ENCODE measurements around the gene CKAP5.
"Not testable (repeated sequence)": the region's sequence is repeated elsewhere in the genome, so short reads cannot be mapped to it uniquely, and the experiment has no call there.

The CKAP5 gene

GRCh38 chr11:46808799-46809431 is 37.2 kb downstream of the CKAP5 start:
- peaks cover 89% of the 10 kb centered on the region for H3K36me3 ChIP-seq (ENCODE audit: insufficient read depth, low read length)
- H2AFZ ChIP-seq (ENCODE audit: low read length): no peak overlapping the region
- no peaks in the 10 kb centered on the region for H3K4me1 ChIP-seq (ENCODE audit: insufficient read depth, low read length, poor library complexity, severe bottlenecking)
- no peaks in the 10 kb centered on the region for H3K27me3 ChIP-seq (ENCODE audit: insufficient read depth, low read length, poor library complexity, severe bottlenecking)
- no peaks in the 10 kb centered on the region for H4K20me1 ChIP-seq (ENCODE audit: insufficient read depth, low read length, poor library complexity, severe bottlenecking)
- no peaks in the 10 kb centered on the region for H3K9me2 ChIP-seq (replicated peaks; ENCODE audit: low read depth, low read length)
- no peak overlapping the region for H3K9ac ChIP-seq (ENCODE audit: low read depth, low read length, poor library complexity, severe bottlenecking)
- H3F3A ChIP-seq (ENCODE audit: low read depth): no peaks in the 10 kb centered on the region
- no peak overlapping the region for H3K4me2 ChIP-seq (ENCODE audit: low read depth, low read length, poor library complexity, severe bottlenecking)
- TF ChIP-seq, protein P1, sequence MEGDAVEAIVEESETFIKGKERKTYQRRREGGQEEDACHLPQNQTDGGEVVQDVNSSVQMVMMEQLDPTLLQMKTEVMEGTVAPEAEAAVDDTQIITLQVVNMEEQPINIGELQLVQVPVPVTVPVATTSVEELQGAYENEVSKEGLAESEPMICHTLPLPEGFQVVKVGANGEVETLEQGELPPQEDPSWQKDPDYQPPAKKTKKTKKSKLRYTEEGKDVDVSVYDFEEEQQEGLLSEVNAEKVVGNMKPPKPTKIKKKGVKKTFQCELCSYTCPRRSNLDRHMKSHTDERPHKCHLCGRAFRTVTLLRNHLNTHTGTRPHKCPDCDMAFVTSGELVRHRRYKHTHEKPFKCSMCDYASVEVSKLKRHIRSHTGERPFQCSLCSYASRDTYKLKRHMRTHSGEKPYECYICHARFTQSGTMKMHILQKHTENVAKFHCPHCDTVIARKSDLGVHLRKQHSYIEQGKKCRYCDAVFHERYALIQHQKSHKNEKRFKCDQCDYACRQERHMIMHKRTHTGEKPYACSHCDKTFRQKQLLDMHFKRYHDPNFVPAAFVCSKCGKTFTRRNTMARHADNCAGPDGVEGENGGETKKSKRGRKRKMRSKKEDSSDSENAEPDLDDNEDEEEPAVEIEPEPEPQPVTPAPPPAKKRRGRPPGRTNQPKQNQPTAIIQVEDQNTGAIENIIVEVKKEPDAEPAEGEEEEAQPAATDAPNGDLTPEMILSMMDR (conservative IDR thresholded peaks at IDR 0.05; ENCODE audit: low read length): peak; percentile 70
- TF ChIP-seq EZH2phosphoT487 (IDR thresholded peaks at IDR 0.05; ENCODE audit: borderline replicate concordance): no peak
- no peak overlapping the region for H3K4me3 ChIP-seq (ENCODE audit: low read length, poor library complexity, severe bottlenecking)
- peaks cover 6% of the 10 kb centered on the region; the same call in 1 of the 2 replicates for H3K79me2 ChIP-seq (ENCODE audit: insufficient read depth, low read length)
- no peaks in the 10 kb centered on the region for H3K9me3 ChIP-seq (ENCODE audit: insufficient read depth, low read depth, low read length)

DNA sequence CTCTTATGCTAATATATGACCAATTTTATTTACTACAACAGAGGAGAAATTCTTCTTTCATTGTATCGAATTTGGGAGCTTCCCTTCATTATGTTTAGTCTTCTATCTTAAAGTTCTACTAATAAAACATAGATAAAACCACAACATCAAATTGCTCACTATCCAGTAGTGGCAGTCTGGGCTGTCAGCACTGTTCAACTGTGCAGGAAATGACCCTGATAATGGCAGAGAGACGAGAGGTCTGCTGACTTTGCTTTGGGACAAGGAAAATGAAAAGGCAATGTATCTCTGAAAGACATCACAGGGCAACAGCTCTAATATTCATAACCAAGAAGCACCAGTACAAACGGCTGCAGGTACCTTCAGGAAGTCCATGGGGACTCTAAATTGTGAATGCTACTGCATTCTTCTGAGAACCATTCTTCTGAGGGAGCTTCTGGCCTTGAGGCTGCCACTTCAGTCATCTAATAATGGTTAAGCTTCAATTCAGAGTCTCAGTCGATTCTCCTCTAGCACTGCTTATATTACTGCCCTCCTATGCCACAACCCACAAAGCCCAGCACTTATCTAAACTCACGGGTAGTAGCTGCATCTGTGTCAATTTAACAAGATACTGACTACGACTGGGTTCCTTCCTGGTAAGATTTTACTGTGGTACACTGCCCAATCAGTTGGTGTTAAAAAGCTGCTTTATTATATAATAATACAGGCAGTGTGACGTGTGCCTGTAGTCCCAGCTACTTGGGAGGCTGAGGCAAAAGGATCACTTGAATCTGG is 44.2 kb downstream of the CKAP5 start:
- Histone ChIP-seq H2AFZ (ENCODE audit: low read length) (no peak overlapping the region), H3K9ac (ENCODE audit: low read depth, low read length, poor library complexity, severe bottlenecking) (no peak overlapping the region), H3K4me1 (ENCODE audit: insufficient read depth, low read length, poor library complexity, severe bottlenecking) (no peaks in the 10 kb centered on the region), H3K9me2 (replicated peaks; ENCODE audit: low read depth, low read length) (no peaks in the 10 kb centered on the region), H3F3A (ENCODE audit: low read depth) (no peaks in the 10 kb centered on the region), H4K20me1 (ENCODE audit: insufficient read depth, low read length, poor library complexity, severe bottlenecking) (no peaks in the 10 kb centered on the region), H3K4me3 (ENCODE audit: low read length, poor library complexity, severe bottlenecking) (no peak overlapping the region), H3K27me3 (ENCODE audit: insufficient read depth, low read length, poor library complexity, severe bottlenecking) (no peaks in the 10 kb centered on the region), H3K36me3 (ENCODE audit: insufficient read depth, low read length) (peaks cover 94% of the 10 kb centered on the region; the same call in 1 of the 2 replicates), H3K9me3 (ENCODE audit: insufficient read depth, low read depth, low read length) (no peaks in the 10 kb centered on the region), H3K79me2 (ENCODE audit: insufficient read depth, low read length) (no peaks in the 10 kb centered on the region), H3K4me2 (ENCODE audit: low read depth, low read length, poor library complexity, severe bottlenecking) (no peak overlapping the region)
- TF ChIP-seq, protein P1 (conservative IDR thresholded peaks at IDR 0.05; ENCODE audit: low read length): no peak
- no peak for TF ChIP-seq EZH2phosphoT487 (IDR thresholded peaks at IDR 0.05; ENCODE audit: borderline replicate concordance)

DNA sequence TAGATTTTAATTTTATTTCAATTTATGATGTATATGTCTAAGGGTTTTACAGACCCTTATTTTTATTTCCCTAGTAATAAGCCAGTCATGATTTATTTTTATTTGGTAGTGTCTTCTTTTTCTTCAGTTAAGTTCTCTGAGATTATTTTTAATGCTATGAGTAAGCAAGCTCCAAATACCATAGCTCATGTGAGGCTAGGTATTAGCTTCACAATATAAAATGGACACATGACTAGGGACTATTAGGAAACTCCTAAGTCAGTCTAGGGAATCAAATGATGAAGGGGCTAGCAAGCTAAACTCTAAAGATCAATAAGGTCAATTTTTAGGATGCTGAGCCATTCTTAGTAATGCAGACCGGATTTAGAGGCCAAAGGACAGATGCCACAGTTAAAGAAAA is 45.9 kb downstream of the CKAP5 start:
- no peaks in the 10 kb centered on the region for H3K4me1 ChIP-seq (ENCODE audit: insufficient read depth, low read length, poor library complexity, severe bottlenecking)
- no peak overlapping the region for H3K9ac ChIP-seq (ENCODE audit: low read depth, low read length, poor library complexity, severe bottlenecking)
- no peak overlapping the region for H2AFZ ChIP-seq (ENCODE audit: low read length)
- no peak for TF ChIP-seq EZH2phosphoT487 (IDR thresholded peaks at IDR 0.05; ENCODE audit: borderline replicate concordance)
- TF ChIP-seq, protein P1 (conservative IDR thresholded peaks at IDR 0.05; ENCODE audit: low read length): no peak
- no peaks in the 10 kb centered on the region for H3F3A ChIP-seq (ENCODE audit: low read depth)
- no peak overlapping the region for H3K4me3 ChIP-seq (ENCODE audit: low read length, poor library complexity, severe bottlenecking)
- no peaks in the 10 kb centered on the region for H3K27me3 ChIP-seq (ENCODE audit: insufficient read depth, low read length, poor library complexity, severe bottlenecking)
- H3K4me2 ChIP-seq (ENCODE audit: low read depth, low read length, poor library complexity, severe bottlenecking): no peak overlapping the region
- no peaks in the 10 kb centered on the region for H3K9me3 ChIP-seq (ENCODE audit: insufficient read depth, low read depth, low read length)
- no peaks in the 10 kb centered on the region for H3K79me2 ChIP-seq (ENCODE audit: insufficient read depth, low read length)
- no peaks in the 10 kb centered on the region for H4K20me1 ChIP-seq (ENCODE audit: insufficient read depth, low read length, poor library complexity, severe bottlenecking)
- peaks cover 94% of the 10 kb centered on the region; the same call in 1 of the 2 replicates for H3K36me3 ChIP-seq (ENCODE audit: insufficient read depth, low read length)
- no peaks in the 10 kb centered on the region for H3K9me2 ChIP-seq (replicated peaks; ENCODE audit: low read depth, low read length)

DNA sequence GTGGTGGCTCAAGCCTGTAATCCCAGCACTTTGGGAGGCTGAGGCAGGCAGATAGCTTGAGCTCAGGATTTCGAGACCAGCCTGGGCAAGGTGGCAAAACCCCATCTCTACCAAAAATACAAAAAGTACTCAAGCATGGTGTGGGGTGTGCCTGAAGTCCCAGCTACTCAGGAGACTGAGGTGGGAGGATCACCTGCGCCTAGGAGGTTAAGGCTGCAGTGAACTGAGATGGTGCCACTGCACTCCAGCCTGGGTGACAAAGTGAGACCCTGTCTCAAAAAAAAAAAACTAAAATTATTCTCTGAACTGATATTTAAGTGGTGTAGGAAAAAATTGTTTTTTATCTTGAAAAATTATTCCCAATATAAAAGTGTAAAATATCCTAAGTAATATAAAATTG is 46.4 kb downstream of the CKAP5 start:
- not testable (repeated sequence) for H3K4me1 ChIP-seq (ENCODE audit: insufficient read depth, low read length, poor library complexity, severe bottlenecking); H3K27me3 ChIP-seq (ENCODE audit: insufficient read depth, low read length, poor library complexity, severe bottlenecking); H4K20me1 ChIP-seq (ENCODE audit: insufficient read depth, low read length, poor library complexity, severe bottlenecking); H3K9ac ChIP-seq (ENCODE audit: low read depth, low read length, poor library complexity, severe bottlenecking); H3K9me3 ChIP-seq (ENCODE audit: insufficient read depth, low read depth, low read length); H2AFZ ChIP-seq (ENCODE audit: low read length); H3F3A ChIP-seq (ENCODE audit: low read depth); H3K4me2 ChIP-seq (ENCODE audit: low read depth, low read length, poor library complexity, severe bottlenecking); H3K79me2 ChIP-seq (ENCODE audit: insufficient read depth, low read length); H3K4me3 ChIP-seq (ENCODE audit: low read length, poor library complexity, severe bottlenecking); H3K9me2 ChIP-seq (replicated peaks; ENCODE audit: low read depth, low read length)
- H3K36me3 ChIP-seq (ENCODE audit: insufficient read depth, low read length): peaks cover 95% of the 10 kb centered on the region; the same call in 1 of the 2 replicates

All from Loucy (cell line).